ENCODE results near the gene RNU2-63P. TPM values are rescaled to one million over a fixed set of nuclear protein-coding genes. Genes with fewer than 3 reads are reported as not detected.

RNU2-63P gene
- total RNA-seq, 1 experiment from 2014 or later: 7.7 TPM

DNA sequence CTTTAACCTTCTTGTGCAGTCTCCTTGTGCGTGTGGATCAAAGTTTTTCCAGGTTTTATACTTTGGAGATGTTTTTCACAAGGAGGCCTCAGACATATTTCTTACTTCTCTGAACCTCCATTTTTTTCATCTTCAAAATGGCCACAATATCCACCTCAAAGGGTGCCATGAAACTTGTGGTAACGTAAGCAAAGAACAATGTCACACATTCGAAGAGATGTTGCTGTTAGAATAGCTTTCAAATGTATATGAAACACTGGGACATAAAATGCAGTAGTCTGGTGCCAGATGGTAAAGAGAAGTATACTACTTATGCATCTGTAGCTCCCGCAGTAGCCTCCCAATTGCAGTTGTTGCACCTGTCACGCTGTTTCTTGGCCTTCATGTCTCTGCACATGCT is 41.8 kb upstream of the RNU2-63P start (continued):
- TF ChIP-seq, protein P1, sequence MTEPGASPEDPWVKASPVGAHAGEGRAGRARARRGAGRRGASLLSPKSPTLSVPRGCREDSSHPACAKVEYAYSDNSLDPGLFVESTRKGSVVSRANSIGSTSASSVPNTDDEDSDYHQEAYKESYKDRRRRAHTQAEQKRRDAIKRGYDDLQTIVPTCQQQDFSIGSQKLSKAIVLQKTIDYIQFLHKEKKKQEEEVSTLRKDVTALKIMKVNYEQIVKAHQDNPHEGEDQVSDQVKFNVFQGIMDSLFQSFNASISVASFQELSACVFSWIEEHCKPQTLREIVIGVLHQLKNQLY (CRISPR knock-in tag; IDR thresholded peaks at IDR 0.05): no peak
- TF ChIP-seq, protein P2, sequence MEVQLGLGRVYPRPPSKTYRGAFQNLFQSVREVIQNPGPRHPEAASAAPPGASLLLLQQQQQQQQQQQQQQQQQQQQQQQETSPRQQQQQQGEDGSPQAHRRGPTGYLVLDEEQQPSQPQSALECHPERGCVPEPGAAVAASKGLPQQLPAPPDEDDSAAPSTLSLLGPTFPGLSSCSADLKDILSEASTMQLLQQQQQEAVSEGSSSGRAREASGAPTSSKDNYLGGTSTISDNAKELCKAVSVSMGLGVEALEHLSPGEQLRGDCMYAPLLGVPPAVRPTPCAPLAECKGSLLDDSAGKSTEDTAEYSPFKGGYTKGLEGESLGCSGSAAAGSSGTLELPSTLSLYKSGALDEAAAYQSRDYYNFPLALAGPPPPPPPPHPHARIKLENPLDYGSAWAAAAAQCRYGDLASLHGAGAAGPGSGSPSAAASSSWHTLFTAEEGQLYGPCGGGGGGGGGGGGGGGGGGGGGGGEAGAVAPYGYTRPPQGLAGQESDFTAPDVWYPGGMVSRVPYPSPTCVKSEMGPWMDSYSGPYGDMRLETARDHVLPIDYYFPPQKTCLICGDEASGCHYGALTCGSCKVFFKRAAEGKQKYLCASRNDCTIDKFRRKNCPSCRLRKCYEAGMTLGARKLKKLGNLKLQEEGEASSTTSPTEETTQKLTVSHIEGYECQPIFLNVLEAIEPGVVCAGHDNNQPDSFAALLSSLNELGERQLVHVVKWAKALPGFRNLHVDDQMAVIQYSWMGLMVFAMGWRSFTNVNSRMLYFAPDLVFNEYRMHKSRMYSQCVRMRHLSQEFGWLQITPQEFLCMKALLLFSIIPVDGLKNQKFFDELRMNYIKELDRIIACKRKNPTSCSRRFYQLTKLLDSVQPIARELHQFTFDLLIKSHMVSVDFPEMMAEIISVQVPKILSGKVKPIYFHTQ (CRISPR knock-in tag; IDR thresholded peaks at IDR 0.05): no peak
- TF ChIP-seq, protein P3, sequence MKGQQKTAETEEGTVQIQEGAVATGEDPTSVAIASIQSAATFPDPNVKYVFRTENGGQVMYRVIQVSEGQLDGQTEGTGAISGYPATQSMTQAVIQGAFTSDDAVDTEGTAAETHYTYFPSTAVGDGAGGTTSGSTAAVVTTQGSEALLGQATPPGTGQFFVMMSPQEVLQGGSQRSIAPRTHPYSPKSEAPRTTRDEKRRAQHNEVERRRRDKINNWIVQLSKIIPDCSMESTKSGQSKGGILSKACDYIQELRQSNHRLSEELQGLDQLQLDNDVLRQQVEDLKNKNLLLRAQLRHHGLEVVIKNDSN (CRISPR knock-in tag; IDR thresholded peaks at IDR 0.05): no peak
- TF ChIP-seq MXD4 (CRISPR knock-in tag; IDR thresholded peaks at IDR 0.05; ENCODE audit: borderline replicate concordance): no peak
- TF ChIP-seq, protein P4, sequence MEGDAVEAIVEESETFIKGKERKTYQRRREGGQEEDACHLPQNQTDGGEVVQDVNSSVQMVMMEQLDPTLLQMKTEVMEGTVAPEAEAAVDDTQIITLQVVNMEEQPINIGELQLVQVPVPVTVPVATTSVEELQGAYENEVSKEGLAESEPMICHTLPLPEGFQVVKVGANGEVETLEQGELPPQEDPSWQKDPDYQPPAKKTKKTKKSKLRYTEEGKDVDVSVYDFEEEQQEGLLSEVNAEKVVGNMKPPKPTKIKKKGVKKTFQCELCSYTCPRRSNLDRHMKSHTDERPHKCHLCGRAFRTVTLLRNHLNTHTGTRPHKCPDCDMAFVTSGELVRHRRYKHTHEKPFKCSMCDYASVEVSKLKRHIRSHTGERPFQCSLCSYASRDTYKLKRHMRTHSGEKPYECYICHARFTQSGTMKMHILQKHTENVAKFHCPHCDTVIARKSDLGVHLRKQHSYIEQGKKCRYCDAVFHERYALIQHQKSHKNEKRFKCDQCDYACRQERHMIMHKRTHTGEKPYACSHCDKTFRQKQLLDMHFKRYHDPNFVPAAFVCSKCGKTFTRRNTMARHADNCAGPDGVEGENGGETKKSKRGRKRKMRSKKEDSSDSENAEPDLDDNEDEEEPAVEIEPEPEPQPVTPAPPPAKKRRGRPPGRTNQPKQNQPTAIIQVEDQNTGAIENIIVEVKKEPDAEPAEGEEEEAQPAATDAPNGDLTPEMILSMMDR (IDR thresholded peaks at IDR 0.05): no peak
- no peak for TF ChIP-seq NFATC4 (CRISPR knock-in tag; IDR thresholded peaks at IDR 0.05)

DNA sequence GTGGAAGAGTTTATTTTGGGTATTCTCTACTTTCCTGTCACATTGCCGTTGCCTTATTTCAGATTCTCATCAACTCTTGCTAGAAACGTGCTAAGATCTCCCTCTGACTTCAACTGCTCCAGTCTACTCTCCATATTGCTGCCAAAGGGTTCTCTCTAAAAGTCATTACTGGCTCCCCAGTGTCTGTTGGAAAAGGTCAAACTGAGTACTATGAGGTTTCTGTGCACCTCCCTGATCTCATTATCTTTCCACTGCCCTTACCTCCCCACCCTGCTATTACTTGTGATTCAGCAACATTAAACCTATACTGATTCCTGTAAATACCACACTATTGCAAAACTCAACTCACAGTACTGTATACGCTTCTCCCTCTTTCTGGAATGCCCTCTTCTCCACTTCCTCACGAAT is 41.1 kb upstream of the RNU2-63P start:
- TF ChIP-seq, protein P5, sequence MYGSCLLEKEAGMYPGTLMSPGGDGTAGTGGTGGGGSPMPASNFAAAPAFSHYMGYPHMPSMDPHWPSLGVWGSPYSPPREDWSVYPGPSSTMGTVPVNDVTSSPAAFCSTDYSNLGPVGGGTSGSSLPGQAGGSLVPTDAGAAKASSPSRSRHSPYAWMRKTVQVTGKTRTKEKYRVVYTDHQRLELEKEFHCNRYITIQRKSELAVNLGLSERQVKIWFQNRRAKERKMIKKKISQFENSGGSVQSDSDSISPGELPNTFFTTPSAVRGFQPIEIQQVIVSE (CRISPR knock-in tag; IDR thresholded peaks at IDR 0.05; ENCODE audit: borderline replicate concordance): no peak
- TF ChIP-seq ZNF671 (CRISPR knock-in tag; IDR thresholded peaks at IDR 0.05) (no peak), SOX15 (CRISPR knock-in tag; IDR thresholded peaks at IDR 0.05) (no peak)
- TF ChIP-seq, protein P6, sequence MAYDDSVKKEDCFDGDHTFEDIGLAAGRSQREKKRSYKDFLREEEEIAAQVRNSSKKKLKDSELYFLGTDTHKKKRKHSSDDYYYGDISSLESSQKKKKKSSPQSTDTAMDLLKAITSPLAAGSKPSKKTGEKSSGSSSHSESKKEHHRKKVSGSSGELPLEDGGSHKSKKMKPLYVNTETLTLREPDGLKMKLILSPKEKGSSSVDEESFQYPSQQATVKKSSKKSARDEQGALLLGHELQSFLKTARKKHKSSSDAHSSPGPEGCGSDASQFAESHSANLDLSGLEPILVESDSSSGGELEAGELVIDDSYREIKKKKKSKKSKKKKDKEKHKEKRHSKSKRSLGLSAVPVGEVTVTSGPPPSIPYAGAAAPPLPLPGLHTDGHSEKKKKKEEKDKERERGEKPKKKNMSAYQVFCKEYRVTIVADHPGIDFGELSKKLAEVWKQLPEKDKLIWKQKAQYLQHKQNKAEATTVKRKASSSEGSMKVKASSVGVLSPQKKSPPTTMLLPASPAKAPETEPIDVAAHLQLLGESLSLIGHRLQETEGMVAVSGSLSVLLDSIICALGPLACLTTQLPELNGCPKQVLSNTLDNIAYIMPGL (CRISPR knock-in tag; IDR thresholded peaks at IDR 0.05): no peak
- ChIA-PET CTCF (no interaction called here), POLR2A (no interaction called here)
- Mint-ChIP-seq H3K27me3 (ENCODE audit: low read depth) (no peaks in the 10 kb centered on the region), H3K4me3 (no peak overlapping the region), H3K36me3 (peaks cover 3% of the 10 kb centered on the region; the same call in 1 of the 2 replicates), H3K4me1 (peaks cover 35% of the 10 kb centered on the region), H3K27ac (no peak overlapping the region), H3K9me3 (no peaks in the 10 kb centered on the region)
- ATAC-seq: no peak
- no peak for DNase-seq (ENCODE audit: low spot score)

DNA sequence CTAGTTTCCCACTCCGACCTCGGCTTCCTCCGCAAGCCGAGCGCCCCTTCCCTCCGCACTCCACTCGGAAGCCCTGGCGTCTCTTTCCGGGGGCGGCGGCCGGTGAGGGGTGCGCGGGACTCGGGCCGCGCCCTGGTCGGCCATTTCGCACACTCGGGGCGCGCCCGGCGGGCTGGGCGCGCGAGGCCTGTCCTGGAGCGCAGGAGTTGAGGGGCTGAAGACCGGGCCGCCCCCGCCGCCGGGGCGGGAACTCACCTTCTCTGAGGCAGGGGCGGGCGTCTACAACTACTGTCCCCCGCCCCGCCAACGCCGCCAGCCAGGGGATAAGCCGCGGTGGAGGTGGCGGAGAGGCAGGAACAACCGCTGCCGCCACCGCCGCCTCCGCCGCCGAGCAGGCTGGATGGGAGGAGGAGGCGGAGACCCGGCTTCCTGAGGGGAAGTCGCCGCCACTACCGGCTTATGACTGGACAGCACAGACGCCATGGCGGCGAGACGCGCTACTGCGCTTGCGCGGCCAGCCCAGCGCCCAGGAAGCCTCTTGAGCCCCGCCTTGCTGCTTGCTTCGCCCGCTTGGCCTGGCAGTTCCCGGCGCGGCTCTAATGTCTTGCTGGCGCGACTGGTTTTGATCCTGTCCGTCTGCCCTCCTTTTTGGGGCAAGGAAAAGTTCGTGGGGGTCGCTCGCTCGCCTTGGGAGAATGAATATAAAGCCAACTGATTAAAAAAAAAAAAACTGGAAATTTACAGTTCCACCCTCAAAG is 39.2 kb upstream of the RNU2-63P start, which contains the start of gene KRCC1:
KRCC1 (minus strand) TSS at position 413 of the 758 bp plus-strand sequence. CDS start 27,220 bp downstream, outside the sequence.
- H3K9me3 Mint-ChIP-seq: no peaks in the 10 kb centered on the region
- DNase-seq (ENCODE audit: low spot score): peak; percentile 93
- H3K4me3 Mint-ChIP-seq: peak within 1 kb of the TSS; percentile 98
- no peaks in the 10 kb centered on the region for H3K27me3 Mint-ChIP-seq (ENCODE audit: low read depth)
- H3K36me3 Mint-ChIP-seq: peaks cover 3% of the 10 kb centered on the region; the same call in 1 of the 2 replicates
- peaks cover 27% of the 10 kb centered on the region for H3K4me1 Mint-ChIP-seq
- POLR2A ChIA-PET: interaction anchor here (1.0 kb wide), 1 partner anchor 39 kb away, joined by 3 read pairs; no protein-coding TSS in a partner anchor
- CTCF ChIA-PET: interaction anchor here (1.5 kb wide), 1 partner anchor 104 kb away, joined by 7 read pairs; no protein-coding TSS in a partner anchor
- peak; percentile 91 for ATAC-seq
- peak within 1 kb of the TSS; percentile 94 for H3K27ac Mint-ChIP-seq
- TF ChIP-seq SP1 (CRISPR knock-in tag; conservative IDR thresholded peaks at IDR 0.05) (peak; percentile 36; the same call in 1 of the 2 replicates), GTF2I (CRISPR knock-in tag; conservative IDR thresholded peaks at IDR 0.05) (no peak), NR2C2 (CRISPR knock-in tag; IDR thresholded peaks at IDR 0.05) (no peak; the same call in 1 of the 2 replicates), TEAD1 (CRISPR knock-in tag; IDR thresholded peaks at IDR 0.05) (no peak), NFATC4 (CRISPR knock-in tag; IDR thresholded peaks at IDR 0.05) (no peak), ZNF416 (CRISPR knock-in tag; IDR thresholded peaks at IDR 0.05) (no peak), RORB (CRISPR knock-in tag; IDR thresholded peaks at IDR 0.05) (no peak), ZNF263 (CRISPR knock-in tag; IDR thresholded peaks at IDR 0.05; ENCODE audit: low read depth) (no peak)
- TF ChIP-seq, protein P2 (CRISPR knock-in tag; IDR thresholded peaks at IDR 0.05): no peak
- TF ChIP-seq, protein P7, sequence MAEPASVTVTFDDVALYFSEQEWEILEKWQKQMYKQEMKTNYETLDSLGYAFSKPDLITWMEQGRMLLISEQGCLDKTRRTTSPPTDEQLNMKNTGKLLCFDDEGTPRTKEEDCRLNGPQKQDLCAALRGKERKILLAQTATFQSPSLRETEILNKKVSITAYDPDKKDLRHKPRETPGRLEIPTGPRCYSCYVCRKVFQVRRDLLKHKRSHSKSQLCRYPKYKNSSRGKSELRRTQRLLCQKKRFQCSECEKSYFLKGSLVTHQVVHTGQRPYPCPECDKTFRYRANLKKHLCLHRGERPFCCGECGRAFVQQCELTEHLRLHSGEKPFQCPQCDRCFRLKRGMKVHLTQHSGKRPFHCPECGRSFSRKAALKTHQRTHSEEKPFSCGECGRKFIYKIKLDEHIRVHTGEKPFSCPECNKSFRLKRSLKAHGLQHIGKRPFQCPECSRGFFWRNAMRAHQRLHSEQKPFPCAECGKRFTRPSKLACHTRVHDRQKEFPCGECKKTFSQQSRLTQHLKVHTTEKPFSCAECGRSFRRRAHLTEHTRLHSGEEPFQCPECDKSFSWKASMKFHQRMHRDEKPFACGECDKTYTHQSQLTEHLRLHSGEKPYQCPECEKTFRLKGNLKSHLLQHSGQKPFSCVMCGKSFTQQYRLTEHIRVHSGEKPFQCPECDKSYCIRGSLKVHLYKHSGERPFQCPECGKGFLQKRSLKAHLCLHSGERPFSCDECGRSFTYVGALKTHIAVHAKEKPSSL (CRISPR knock-in tag; conservative IDR thresholded peaks at IDR 0.05): no peak
